ENCODE results near the gene TCERG1L. TPM values are rescaled to one million over a fixed set of nuclear protein-coding genes. Genes with fewer than 3 reads are reported as not detected.

Gene TCERG1L
- polyA plus RNA-seq, 1 donor from 2014 or later = 0.53 TPM

- Histone ChIP-seq H3K4me2 (ENCODE audit: low read length) (no peak overlapping the region), H3F3A (ENCODE audit: insufficient read depth, low read length, poor library complexity, severe bottlenecking) (no peaks in the 10 kb centered on the region), H3K36me3 (ENCODE audit: insufficient read depth, low read length) (no peaks in the 10 kb centered on the region), H3K27me3 (ENCODE audit: insufficient read depth, low read depth, low read length) (no peaks in the 10 kb centered on the region), H3K9me2 (ENCODE audit: insufficient read depth, low read length) (no peaks in the 10 kb centered on the region), H3K9me3 (ENCODE audit: low read length) (no peaks in the 10 kb centered on the region), H2AFZ (ENCODE audit: low read depth, low read length) (no peak overlapping the region), H3K79me2 (replicated peaks; ENCODE audit: insufficient read depth, low read length) (no peaks in the 10 kb centered on the region), H3K27ac (ENCODE audit: low read length) (no peak overlapping the region), H3K4me3 (ENCODE audit: low read length) (no peak overlapping the region), H3K9ac (ENCODE audit: low read length) (no peak overlapping the region), H4K20me1 (ENCODE audit: insufficient read depth) (no peaks in the 10 kb centered on the region)
- no peak for TF ChIP-seq TAF1 (IDR thresholded peaks at IDR 0.05; ENCODE audit: low read depth)
- no peak for TF ChIP-seq RAD21 (conservative IDR thresholded peaks at IDR 0.05)
These were observed 81.4 kb downstream of the TCERG1L start for GRCh38 chr10:131230166-131230565.

DNA sequence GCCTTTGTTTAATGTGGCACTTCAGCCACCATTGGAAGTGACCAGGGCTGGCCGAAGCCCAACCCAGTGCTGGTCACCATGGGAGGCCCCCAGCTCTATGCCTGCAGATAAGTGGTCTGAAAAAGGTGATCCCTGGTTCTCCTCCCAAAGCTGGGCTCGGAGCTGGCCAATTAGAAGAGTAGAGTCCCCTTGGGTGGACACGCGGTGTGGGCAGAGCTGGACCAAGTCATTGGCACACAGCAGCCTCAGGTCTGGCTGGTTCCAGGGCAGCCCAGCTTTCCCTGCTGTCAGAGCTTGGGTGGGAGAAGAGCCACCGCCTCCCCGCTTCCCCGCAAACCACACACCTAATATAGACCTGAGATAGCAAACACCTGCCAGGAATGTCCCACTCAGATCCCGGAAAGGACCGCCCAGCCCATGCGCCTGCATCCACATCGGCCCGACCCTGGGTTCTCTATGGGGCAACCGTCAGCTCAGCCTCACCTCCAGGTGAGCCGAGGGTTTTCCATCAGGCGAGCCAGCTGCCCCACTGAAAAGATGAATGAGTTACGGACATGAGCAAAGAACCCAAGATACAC is 84.3 kb downstream of the TCERG1L start:
- H2AFZ ChIP-seq (ENCODE audit: low read depth, low read length) = no peak overlapping the region
- H3F3A ChIP-seq (ENCODE audit: insufficient read depth, low read length, poor library complexity, severe bottlenecking) = no peaks in the 10 kb centered on the region
- no peak overlapping the region for H3K4me3 ChIP-seq (ENCODE audit: low read length)
- no peaks in the 10 kb centered on the region for H3K9me2 ChIP-seq (ENCODE audit: insufficient read depth, low read length)
- no peaks in the 10 kb centered on the region for H3K79me2 ChIP-seq (replicated peaks; ENCODE audit: insufficient read depth, low read length)
- no peaks in the 10 kb centered on the region for H4K20me1 ChIP-seq (ENCODE audit: insufficient read depth)
- H3K36me3 ChIP-seq (ENCODE audit: insufficient read depth, low read length) = no peaks in the 10 kb centered on the region
- H3K27me3 ChIP-seq (ENCODE audit: insufficient read depth, low read depth, low read length) = no peaks in the 10 kb centered on the region
- no peak overlapping the region for H3K27ac ChIP-seq (ENCODE audit: low read length)
- no peak overlapping the region for H3K9ac ChIP-seq (ENCODE audit: low read length)
- no peaks in the 10 kb centered on the region for H3K9me3 ChIP-seq (ENCODE audit: low read length)
- H3K4me2 ChIP-seq (ENCODE audit: low read length) = no peak overlapping the region
- TF ChIP-seq MXI1 (conservative IDR thresholded peaks at IDR 0.05; ENCODE audit: poor library complexity, severe bottlenecking) (no peak), TAF1 (IDR thresholded peaks at IDR 0.05; ENCODE audit: low read depth) (no peak), RAD21 (conservative IDR thresholded peaks at IDR 0.05) (no peak), EP300 (conservative IDR thresholded peaks at IDR 0.05; ENCODE audit: poor library complexity, severe bottlenecking) (no peak), SMC3 (conservative IDR thresholded peaks at IDR 0.05; ENCODE audit: poor library complexity) (no peak), EZH2 (IDR thresholded peaks at IDR 0.05; ENCODE audit: borderline replicate concordance, insufficient read depth, low read length, poor library complexity, severe bottlenecking) (no peak), POLR2AphosphoS5 (IDR thresholded peaks at IDR 0.05) (no peak)
- TF ChIP-seq, protein P1, sequence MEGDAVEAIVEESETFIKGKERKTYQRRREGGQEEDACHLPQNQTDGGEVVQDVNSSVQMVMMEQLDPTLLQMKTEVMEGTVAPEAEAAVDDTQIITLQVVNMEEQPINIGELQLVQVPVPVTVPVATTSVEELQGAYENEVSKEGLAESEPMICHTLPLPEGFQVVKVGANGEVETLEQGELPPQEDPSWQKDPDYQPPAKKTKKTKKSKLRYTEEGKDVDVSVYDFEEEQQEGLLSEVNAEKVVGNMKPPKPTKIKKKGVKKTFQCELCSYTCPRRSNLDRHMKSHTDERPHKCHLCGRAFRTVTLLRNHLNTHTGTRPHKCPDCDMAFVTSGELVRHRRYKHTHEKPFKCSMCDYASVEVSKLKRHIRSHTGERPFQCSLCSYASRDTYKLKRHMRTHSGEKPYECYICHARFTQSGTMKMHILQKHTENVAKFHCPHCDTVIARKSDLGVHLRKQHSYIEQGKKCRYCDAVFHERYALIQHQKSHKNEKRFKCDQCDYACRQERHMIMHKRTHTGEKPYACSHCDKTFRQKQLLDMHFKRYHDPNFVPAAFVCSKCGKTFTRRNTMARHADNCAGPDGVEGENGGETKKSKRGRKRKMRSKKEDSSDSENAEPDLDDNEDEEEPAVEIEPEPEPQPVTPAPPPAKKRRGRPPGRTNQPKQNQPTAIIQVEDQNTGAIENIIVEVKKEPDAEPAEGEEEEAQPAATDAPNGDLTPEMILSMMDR (IDR thresholded peaks at IDR 0.05; ENCODE audit: poor library complexity, severe bottlenecking) = no peak
- TF ChIP-seq, protein P2, sequence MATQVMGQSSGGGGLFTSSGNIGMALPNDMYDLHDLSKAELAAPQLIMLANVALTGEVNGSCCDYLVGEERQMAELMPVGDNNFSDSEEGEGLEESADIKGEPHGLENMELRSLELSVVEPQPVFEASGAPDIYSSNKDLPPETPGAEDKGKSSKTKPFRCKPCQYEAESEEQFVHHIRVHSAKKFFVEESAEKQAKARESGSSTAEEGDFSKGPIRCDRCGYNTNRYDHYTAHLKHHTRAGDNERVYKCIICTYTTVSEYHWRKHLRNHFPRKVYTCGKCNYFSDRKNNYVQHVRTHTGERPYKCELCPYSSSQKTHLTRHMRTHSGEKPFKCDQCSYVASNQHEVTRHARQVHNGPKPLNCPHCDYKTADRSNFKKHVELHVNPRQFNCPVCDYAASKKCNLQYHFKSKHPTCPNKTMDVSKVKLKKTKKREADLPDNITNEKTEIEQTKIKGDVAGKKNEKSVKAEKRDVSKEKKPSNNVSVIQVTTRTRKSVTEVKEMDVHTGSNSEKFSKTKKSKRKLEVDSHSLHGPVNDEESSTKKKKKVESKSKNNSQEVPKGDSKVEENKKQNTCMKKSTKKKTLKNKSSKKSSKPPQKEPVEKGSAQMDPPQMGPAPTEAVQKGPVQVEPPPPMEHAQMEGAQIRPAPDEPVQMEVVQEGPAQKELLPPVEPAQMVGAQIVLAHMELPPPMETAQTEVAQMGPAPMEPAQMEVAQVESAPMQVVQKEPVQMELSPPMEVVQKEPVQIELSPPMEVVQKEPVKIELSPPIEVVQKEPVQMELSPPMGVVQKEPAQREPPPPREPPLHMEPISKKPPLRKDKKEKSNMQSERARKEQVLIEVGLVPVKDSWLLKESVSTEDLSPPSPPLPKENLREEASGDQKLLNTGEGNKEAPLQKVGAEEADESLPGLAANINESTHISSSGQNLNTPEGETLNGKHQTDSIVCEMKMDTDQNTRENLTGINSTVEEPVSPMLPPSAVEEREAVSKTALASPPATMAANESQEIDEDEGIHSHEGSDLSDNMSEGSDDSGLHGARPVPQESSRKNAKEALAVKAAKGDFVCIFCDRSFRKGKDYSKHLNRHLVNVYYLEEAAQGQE (IDR thresholded peaks at IDR 0.05; ENCODE audit: borderline replicate concordance) = no peak
